HepG2 (cell line): ENCODE measurements around the gene AP1M1. TPM values are rescaled to one million over a fixed set of nuclear protein-coding genes. Genes with fewer than 3 reads are reported as not detected.

Experiments used
- ASH2L ChIP-seq: fragments of 300-600, 200-600 bp; sonication (generic); IDR thresholded peaks from 2 replicates; pipeline ENCODE4 v1.7.0; 2017; ENCODE audit warnings: low read depth, mild to moderate bottlenecking, moderate library complexity, mixed read lengths, low read length; ENCODE audit not compliant: insufficient read length
- CHD4 ChIP-seq: fragments of 200-600 bp; sonication (generic); IDR thresholded peaks from 2 replicates; pipeline ENCODE4 v1.7.0; 2017; ENCODE audit warnings: mild to moderate bottlenecking, low read length, borderline replicate concordance
- EHMT2 ChIP-seq: fragments of 200-600 bp; sonication (generic); IDR thresholded peaks from 2 replicates; pipeline ENCODE4 v1.7.0; 2017; ENCODE audit warnings: antibody characterized with exemption, low read depth, low read length, borderline replicate concordance
- ELF1 ChIP-seq: sonication (generic); formaldehyde crosslinking; IDR thresholded peaks from 2 replicates; pipeline ENCODE4 v1.4.0; 2020; ENCODE audit warnings: missing genetic modification reagents
- FOXJ3 ChIP-seq: sonication (generic); formaldehyde crosslinking; IDR thresholded peaks from 2 replicates; pipeline ENCODE4 v1.4.0; 2020; ENCODE audit warnings: missing genetic modification reagents, mild to moderate bottlenecking, borderline replicate concordance
- HDAC2 ChIP-seq: sonication (generic); formaldehyde crosslinking; IDR thresholded peaks from 2 replicates; pipeline ENCODE4 v1.4.0; 2020; ENCODE audit warnings: missing genetic modification reagents
- PPARG ChIP-seq: conservative IDR thresholded peaks from 2 replicates; pipeline ENCODE4 v1.6.1; 2016; ENCODE audit warnings: missing biosample characterization, missing genetic modification reagents
- RBFOX2 ChIP-seq: fragments of 200-400 bp; formaldehyde crosslinking; IDR thresholded peaks from 2 replicates; pipeline ENCODE4 v1.6.1; 2017; ENCODE audit warnings: low read depth, mild to moderate bottlenecking, low read length
- SNAPC2 ChIP-seq: sonication (generic); formaldehyde crosslinking; IDR thresholded peaks from 2 replicates; pipeline ENCODE4 v1.8.1; 2022; ENCODE audit warnings: mild to moderate bottlenecking, missing genetic modification reagents
- SP1 ChIP-seq, 2 experiments: fragments of 450-650 bp in 1 of 2; sonication (generic) in 1 of 2; formaldehyde crosslinking in 1 of 2; IDR thresholded peaks; 2 replicates each; pipeline versions ENCODE4 v1.4.0 to v1.6.1; 2016 to 2020; ENCODE audit warnings: missing genetic modification reagents in 1 of 2
- YEATS4 ChIP-seq: sonication (generic); formaldehyde crosslinking; IDR thresholded peaks from 2 replicates; pipeline ENCODE4 v1.4.0; 2020; ENCODE audit warnings: missing genetic modification reagents, borderline replicate concordance
- ZFX ChIP-seq: sonication (generic); formaldehyde crosslinking; IDR thresholded peaks from 2 replicates; pipeline ENCODE4 v1.4.0; 2020; ENCODE audit warnings: mild to moderate bottlenecking, low read depth, missing genetic modification reagents, moderate library complexity
- ZMYM4 ChIP-seq: sonication (generic); formaldehyde crosslinking; IDR thresholded peaks from 2 replicates; pipeline ENCODE4 v1.8.1; 2023; ENCODE audit warnings: mild to moderate bottlenecking, missing genetic modification reagents
- ZNF225 ChIP-seq: sonication (generic); formaldehyde crosslinking; IDR thresholded peaks from 2 replicates; pipeline ENCODE4 v1.4.0; 2020; ENCODE audit warnings: mild to moderate bottlenecking, missing genetic modification reagents
- ZNF235 ChIP-seq: sonication (generic); formaldehyde crosslinking; IDR thresholded peaks from 2 replicates; pipeline ENCODE4 v1.8.1; 2023; ENCODE audit warnings: mild to moderate bottlenecking, missing genetic modification reagents, borderline replicate concordance
- ZNF350 ChIP-seq: sonication (generic); formaldehyde crosslinking; IDR thresholded peaks from 2 replicates; pipeline ENCODE4 v1.4.0; 2020; ENCODE audit warnings: mild to moderate bottlenecking, low read depth, missing genetic modification reagents, borderline replicate concordance
- ZNF619 ChIP-seq: sonication (generic); formaldehyde crosslinking; IDR thresholded peaks from 2 replicates; pipeline ENCODE4 v1.4.0; 2020; ENCODE audit warnings: mild to moderate bottlenecking, missing genetic modification reagents
- polyA plus RNA-seq, 8 experiments: library from polyadenylated mRNA; depleted of rRNA in 3 of 8; stranded (reverse) in 7 of 8; unstranded in 1 of 8; fragments of >200 nt; fragmentation: Illumina TruSeq in 4 of 8; extraction: Trizol in 4 of 8; gene quantifications; 2 replicates each; pipeline versions ENCODE4 v1.2.1 to v1.2.3, GENCODE V29; 2011 to 2016; ENCODE audit warnings: low read depth in 4 of 8, missing spikeins in 1 of 8, mixed read lengths in 1 of 8; ENCODE audit not compliant: insufficient read depth in 1 of 8
- total RNA-seq, 5 experiments: library from RNA; depleted of rRNA; stranded (reverse); fragments of >200 nt; fragmentation: Illumina TruSeq; extraction: Trizol; gene quantifications; 2 replicates each; pipeline ENCODE4 v1.2.3, GENCODE V29; 2016; ENCODE audit warnings: low read depth in 1 of 5
- TF ChIP-seq, protein P1 (sequence below): sonication (generic); formaldehyde crosslinking; IDR thresholded peaks from 2 replicates; pipeline ENCODE4 v1.4.0; 2020; ENCODE audit warnings: missing genetic modification reagents
- TF ChIP-seq, protein P2 (sequence below): sonication (generic); formaldehyde crosslinking; IDR thresholded peaks from 2 replicates; pipeline ENCODE4 v1.4.0; 2020; ENCODE audit warnings: mild to moderate bottlenecking, missing genetic modification reagents
- TF ChIP-seq, protein P3 (sequence below): sonication (generic); formaldehyde crosslinking; IDR thresholded peaks from 2 replicates; pipeline ENCODE4 v1.5.0; 2020; ENCODE audit warnings: mild to moderate bottlenecking, missing genetic modification reagents, moderate library complexity

Gene AP1M1
- total and polyA plus RNA-seq, 2 of the 13 experiments (the other 11 are each of a cell fraction or from before 2014, with no cell fraction given): 34.4 to 46.1 TPM

DNA sequence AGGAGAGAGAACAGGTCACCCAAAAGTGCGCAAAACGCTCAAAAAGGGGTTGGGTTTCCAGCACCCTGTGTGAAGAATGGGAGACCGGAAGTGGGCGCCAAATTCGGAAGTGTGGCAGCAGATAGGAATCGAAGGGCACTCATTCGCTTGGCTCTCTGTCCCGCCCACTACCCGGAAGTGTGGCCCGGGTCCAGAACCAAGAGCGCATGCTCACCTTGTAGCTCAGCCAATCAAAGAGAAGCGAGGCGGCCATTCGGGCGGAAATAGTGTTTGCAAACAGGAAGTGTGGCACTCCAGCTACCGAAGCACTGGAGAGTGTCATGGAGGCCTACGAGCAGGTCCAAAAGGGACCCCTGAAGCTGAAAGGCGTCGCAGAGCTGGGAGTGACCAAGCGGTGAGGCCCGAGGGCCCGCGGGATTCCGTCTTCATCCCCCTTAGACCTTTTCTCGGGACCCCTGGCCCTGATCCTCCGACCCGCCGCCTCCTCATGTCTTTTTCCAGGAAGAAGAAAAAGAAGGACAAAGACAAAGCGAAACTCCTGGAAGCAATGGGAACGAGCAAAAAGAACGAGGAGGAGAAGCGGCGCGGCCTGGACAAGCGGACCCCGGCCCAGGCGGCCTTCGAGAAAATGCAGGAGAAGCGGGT, 12.5 kb upstream of the AP1M1 start, which contains the start of gene FAM32A (continued):
- TF ChIP-seq CHD4: 0 out of 2 replicates have a peak, but pooled peaks have one; percentile 13
- no peak for TF ChIP-seq EHMT2
- TF ChIP-seq, protein P1, sequence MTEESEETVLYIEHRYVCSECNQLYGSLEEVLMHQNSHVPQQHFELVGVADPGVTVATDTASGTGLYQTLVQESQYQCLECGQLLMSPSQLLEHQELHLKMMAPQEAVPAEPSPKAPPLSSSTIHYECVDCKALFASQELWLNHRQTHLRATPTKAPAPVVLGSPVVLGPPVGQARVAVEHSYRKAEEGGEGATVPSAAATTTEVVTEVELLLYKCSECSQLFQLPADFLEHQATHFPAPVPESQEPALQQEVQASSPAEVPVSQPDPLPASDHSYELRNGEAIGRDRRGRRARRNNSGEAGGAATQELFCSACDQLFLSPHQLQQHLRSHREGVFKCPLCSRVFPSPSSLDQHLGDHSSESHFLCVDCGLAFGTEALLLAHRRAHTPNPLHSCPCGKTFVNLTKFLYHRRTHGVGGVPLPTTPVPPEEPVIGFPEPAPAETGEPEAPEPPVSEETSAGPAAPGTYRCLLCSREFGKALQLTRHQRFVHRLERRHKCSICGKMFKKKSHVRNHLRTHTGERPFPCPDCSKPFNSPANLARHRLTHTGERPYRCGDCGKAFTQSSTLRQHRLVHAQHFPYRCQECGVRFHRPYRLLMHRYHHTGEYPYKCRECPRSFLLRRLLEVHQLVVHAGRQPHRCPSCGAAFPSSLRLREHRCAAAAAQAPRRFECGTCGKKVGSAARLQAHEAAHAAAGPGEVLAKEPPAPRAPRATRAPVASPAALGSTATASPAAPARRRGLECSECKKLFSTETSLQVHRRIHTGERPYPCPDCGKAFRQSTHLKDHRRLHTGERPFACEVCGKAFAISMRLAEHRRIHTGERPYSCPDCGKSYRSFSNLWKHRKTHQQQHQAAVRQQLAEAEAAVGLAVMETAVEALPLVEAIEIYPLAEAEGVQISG (CRISPR knock-in tag): peak; percentile 88
- TF ChIP-seq ELF1 (CRISPR knock-in tag): peak; percentile 99
- TF ChIP-seq ZFX: peak; percentile 92
- peak; percentile 58; the same call in 1 of the 2 replicates for TF ChIP-seq FOXJ3 (CRISPR knock-in tag)
- peak; percentile 67 for TF ChIP-seq ASH2L
- peak; percentile 77 for TF ChIP-seq ZMYM4 (CRISPR knock-in tag)
- TF ChIP-seq RBFOX2: peak; percentile 71
- TF ChIP-seq, protein P2, sequence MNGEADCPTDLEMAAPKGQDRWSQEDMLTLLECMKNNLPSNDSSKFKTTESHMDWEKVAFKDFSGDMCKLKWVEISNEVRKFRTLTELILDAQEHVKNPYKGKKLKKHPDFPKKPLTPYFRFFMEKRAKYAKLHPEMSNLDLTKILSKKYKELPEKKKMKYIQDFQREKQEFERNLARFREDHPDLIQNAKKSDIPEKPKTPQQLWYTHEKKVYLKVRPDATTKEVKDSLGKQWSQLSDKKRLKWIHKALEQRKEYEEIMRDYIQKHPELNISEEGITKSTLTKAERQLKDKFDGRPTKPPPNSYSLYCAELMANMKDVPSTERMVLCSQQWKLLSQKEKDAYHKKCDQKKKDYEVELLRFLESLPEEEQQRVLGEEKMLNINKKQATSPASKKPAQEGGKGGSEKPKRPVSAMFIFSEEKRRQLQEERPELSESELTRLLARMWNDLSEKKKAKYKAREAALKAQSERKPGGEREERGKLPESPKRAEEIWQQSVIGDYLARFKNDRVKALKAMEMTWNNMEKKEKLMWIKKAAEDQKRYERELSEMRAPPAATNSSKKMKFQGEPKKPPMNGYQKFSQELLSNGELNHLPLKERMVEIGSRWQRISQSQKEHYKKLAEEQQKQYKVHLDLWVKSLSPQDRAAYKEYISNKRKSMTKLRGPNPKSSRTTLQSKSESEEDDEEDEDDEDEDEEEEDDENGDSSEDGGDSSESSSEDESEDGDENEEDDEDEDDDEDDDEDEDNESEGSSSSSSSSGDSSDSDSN (CRISPR knock-in tag): peak; percentile 19; the same call in 1 of the 2 replicates
- TF ChIP-seq, protein P3, sequence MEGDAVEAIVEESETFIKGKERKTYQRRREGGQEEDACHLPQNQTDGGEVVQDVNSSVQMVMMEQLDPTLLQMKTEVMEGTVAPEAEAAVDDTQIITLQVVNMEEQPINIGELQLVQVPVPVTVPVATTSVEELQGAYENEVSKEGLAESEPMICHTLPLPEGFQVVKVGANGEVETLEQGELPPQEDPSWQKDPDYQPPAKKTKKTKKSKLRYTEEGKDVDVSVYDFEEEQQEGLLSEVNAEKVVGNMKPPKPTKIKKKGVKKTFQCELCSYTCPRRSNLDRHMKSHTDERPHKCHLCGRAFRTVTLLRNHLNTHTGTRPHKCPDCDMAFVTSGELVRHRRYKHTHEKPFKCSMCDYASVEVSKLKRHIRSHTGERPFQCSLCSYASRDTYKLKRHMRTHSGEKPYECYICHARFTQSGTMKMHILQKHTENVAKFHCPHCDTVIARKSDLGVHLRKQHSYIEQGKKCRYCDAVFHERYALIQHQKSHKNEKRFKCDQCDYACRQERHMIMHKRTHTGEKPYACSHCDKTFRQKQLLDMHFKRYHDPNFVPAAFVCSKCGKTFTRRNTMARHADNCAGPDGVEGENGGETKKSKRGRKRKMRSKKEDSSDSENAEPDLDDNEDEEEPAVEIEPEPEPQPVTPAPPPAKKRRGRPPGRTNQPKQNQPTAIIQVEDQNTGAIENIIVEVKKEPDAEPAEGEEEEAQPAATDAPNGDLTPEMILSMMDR (CRISPR knock-in tag): peak; percentile 37; the same call in 1 of the 2 replicates
- TF ChIP-seq SNAPC2 (CRISPR knock-in tag): no peak
- TF ChIP-seq YEATS4 (CRISPR knock-in tag): peak; percentile 26; the same call in 1 of the 2 replicates
- TF ChIP-seq ZNF350 (CRISPR knock-in tag): peak; percentile 43; the same call in 1 of the 2 replicates
- peak; percentile 54; the same call in 1 of the 2 replicates for TF ChIP-seq ZNF225 (CRISPR knock-in tag)
- no peak for TF ChIP-seq ZNF619 (CRISPR knock-in tag)
- TF ChIP-seq PPARG (CRISPR knock-in tag): 0 out of 2 replicates have a peak, but pooled peaks have one; percentile 37
- no peak for TF ChIP-seq SP1 (IDR thresholded peaks at IDR 0.05)
- 0 out of 2 replicates have a peak, but pooled peaks have one; percentile 19 for TF ChIP-seq SP1 (CRISPR knock-in tag; IDR thresholded peaks at IDR 0.05)
- peak; percentile 25; the same call in 1 of the 2 replicates for TF ChIP-seq HDAC2
- no peak for TF ChIP-seq ZNF235 (CRISPR knock-in tag)
